Stimulated activated CD4-positive, alpha-beta T cell treated with anti-CD3 and anti-CD28 coated beads, TNF-alpha, amount 100 ng/mL, for 4 hours (primary cell): ENCODE results near the gene SDC4.
"Not testable (repeated sequence)": the region's sequence is repeated elsewhere in the genome, so short reads cannot be mapped to it uniquely, and the experiment has no call there.

ENCODE experiments used
- DNase-seq, 3 experiments: peaks; one replicate each; pipeline ENCODE4 v3.0.0-alpha.2; 2020; ENCODE audit warnings: low read depth in 3 of 3

Gene SDC4

DNA sequence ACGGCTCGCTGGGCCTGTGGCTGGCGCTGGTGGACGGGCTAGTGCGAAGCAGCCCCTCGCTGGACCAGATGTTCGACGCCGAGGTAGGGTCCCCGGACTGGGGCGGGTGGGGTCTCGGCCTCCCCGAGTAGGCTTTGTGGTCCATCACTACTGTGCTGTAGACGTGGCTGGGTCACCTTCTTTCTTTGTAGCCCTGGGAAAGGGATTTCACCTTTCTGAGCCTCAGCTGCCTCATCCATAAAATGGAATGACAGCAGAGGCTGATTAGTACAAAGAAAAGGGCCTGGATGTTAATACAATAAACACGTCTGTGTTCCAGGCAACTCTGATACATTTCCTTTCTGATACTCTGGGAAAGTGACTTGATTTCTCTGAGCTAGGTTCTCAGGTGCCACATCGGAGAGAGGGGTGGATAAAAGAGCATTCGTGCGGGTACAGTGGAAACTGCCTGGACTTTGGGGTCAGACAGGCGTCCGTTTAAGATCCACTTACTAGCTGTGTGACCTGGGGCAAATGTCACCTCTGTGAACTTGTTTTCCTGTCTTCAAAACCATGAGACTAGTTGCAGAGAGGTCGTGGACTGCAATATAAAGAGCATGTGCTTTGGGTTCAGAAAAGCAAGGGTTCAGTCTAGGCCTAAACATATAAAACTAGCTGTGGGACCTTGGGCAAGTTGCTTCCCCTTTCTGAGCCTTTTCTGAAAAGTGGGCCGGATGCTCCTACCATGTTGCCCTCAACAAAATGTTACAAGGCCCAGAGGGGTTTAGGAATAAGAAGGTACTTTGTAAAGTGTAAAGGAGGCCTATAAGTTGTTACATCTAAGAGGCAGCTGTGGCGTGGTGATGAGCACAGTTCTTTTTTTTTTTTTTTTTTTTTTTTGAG lies 15.6 kb upstream of the SDC4 start:
- no peak for DNase-seq

DNA sequence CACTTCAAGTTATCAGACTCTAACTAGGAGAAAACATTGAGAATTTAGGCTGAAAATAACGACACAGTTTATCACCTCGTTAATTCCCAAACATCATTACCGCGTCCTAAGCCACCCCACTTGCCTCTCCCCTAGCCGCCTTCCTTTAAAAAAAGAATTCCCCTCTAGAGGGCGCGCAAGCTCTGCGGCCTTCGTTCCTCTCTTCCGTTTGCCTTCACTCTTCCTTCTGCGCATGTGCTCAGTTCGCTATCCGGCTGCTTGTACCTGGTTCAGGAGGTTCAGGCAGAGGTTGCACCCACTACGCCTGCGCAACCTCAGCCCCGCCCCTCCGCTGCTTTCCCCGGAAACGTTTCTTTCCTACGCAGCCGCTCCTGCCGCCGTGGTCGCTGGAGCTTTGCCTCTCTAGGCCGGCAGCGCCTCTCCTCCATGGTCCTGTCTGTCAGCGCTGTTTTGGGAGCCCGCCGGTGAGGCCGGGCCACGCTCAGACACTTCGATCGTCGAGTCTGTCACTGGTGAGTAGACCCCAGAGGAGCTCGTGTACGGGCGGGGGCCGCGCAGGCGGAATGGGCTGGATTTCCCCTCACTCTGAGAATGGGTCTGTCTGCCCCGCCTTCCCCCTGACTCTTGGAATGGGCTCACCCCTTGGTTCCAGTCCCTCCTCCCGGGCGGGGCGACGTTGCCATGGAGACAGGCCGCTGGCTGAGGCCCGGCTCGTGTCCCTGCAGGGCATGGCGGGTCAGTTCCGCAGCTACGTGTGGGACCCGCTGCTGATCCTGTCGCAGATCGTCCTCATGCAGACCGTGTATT lies 14.8 kb upstream of the SDC4 start, which contains the start of gene SYS1:
TSS of gene SYS1 (plus strand) at position 353 of the 807 bp plus-strand sequence. CDS start at position 729, 376 bp downstream.
- peak; percentile 97 to 98 (median 98) for DNase-seq

DNA sequence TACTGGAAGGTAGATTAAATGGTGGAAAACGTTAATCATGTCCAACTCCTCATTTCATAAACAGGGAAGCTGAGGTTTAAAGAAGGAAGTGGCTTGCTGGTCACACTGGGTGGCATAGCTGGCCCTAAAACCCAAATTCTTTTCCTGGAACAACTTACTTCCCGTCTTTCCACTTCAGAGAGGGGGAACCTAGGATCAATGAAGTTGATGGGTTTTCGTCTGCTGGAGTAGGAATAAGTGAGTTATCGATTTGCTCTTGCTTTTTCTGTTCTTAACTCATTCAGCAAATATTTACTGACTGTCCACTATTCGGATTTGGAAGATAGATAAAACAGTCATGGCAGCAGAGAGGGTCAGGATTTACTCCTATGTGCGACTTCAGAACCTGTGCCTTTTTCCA lies 13.6 kb upstream of the SDC4 start:
- DNase-seq, result no peak

DNA sequence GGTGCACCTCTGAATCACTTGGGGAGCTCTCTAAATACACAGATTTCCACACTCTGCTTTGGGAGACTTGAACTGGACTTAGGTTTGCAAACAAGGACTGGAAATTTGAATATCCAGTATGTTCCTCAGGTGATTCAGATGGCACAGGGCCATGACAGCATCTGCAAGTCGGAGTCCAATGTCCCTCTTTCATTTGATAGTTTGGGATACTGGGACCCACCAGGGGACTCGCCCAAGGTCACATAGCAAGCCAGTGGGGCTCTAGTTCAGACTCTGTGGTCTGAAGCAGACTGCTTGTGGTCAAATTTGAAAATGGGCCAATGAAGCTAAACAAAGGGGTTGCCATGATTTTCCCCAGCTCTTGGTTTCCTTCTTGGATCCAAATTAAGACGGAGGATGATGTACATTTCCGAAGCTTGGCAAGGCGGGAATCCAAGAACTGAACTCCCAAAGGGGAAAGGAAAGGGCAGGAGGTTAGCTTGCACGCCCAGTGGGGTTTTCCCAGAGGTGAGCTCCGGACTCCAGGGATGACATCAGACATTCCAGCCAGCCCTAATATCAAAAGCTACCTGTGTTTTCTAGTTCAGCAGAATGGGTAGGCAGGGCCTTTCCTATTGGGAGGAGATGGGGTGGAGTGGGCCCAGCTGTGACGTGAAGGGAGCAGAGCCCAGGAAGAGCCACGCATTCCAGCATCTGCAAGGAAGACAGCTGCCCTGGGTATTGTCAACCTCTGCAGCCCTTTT lies 11.4 kb upstream of the SDC4 start:
- DNase-seq, result no peak

DNA sequence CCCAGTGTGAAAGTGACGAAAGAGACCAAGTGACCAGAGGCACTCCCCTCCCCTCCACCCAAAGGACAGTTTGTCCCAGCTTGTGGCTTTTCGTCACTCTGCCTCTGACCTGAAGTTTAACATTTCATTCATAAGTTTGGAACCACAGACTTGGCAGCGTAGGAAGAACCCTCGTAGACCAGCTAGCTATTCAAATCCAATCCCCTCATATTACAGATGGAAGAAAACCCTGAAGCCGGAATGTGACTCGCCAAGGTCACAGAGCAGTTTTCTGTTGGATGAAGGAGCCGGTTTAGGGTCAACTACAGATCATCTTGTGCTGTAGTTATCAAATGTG lies 10.8 kb upstream of the SDC4 start:
- DNase-seq, result no peak

DNA sequence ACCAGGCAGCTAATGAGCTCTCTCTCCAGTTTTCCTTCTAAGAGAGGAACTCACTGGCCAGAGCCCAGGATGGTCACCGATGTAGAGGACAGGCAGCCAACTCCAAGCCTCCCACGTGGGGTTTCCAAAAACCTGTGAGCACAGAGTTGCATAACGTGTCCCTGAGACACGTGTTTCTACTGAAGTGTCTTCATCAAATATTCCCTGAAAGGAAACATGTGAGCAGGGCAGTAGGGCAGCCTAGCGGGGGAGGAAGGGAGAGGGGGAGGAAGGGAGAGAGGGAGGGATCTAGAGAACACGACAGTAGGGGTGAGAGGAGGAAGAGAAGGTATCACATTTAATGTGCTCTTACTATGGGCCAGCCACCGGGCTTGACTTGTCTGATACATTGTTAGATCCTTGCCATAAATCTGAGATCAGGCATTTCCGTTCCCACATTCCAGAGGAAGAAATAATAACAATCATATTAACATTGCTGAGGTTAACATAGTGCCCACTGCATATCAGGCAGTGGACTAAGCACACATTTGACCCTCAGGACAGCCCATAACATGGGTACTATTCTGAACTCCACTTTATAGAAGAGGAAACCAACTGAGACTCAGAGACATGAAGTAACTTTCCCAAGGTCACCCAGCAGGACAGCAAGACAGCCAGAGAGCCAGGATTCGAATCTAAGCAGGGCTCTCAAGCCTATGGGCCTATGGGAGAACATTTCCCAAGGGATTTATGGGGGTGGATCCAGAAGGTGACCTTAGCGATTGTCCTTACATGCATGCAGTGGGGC lies 10.3 kb upstream of the SDC4 start:
- no peak for DNase-seq

DNA sequence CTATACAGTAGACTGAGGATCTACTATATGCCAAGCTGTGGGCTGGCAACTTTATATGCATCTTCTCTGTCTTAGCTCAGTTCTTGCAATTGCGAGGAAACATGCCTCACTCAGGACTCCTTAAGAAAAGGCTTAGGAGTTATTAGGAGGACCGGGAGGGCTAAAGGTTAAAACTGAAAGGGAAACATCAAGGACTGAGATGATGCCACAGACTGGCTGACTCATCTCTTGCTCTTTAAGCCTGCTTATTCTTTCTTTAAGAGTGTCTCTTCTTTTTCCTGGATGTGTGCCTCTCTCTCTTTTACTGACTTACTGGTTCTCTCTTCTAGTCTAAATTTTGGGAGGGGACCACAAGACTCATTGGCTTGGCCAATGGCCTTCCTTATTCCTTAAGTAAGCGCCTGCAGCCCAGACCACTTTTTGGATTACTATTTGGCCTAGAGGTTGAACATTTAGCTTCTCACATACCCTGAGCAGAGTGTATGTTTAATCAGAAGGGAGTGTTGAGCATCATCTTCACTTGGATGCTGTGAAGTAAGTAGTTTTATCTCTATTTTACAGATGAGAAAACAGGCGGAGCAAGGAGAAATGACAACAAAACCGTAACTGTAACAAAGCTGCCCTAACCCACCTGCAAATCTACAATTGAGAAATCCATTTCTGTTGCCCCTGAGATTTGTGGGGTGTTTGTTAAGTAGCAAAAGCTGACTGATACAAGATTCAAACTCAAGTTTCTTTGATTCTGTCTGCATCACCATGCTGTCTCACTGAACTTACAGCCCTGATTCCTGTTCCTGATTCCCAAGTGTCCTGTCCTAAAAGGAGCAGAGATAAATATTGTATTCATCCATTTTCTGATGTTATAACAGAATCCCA lies 7.2 kb upstream of the SDC4 start:
- DNase-seq, result no peak

DNA sequence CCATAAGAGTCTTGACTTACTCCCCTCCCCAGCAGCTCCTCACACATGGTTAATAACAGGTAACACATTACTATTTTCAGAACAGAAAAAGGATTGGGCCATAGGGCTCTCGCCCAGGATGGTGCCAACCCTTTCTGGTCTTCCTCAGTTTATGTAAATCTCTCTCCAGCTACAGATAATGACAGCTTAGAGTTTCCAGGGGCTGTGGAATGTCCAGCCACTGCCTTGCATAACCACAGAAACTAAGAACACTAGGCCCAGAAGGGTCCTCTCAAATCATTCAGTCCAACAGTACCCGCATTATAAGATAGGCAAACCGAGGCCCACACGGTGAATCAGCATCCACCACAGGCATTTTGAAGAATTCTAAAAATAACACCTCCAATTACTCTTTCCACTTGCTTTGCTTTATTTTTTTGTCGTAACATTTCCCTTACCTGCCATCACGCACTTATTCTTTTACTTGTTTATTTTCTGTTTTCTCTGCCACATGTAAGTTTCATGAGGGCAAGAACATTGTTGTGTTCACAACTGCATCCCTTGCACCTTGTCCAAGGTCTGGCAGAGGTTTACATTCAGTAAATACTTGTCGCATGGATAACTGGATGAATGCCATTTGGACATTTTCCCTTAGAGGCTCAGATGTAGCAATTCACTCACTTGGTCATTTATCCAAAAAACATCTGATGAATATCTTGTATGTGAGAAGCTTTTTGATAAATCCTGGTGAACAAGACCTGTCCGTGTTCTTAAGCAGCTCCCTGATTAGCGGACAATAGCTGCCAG lies 6.4 kb upstream of the SDC4 start:
- no peak for DNase-seq

DNA sequence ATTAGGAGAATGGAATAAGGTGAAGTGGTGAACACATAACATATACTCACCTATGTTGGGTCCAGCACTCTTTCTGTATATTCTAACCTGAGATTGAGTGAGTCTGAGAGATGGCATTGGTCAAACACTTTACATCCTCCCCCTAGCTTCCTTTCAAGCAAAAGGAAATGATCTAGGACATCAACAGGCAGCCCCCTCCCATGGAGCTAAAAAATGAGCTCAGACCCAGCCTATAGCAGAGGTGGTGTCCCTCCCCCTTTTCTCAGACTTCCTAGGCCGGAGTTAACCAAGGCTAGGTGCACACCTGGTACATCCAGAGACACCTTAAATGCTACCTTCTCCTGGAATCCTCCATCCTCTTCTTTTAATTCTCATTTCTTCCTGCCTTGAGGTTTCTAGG lies 5.5 kb upstream of the SDC4 start:
- no peak for DNase-seq

DNA sequence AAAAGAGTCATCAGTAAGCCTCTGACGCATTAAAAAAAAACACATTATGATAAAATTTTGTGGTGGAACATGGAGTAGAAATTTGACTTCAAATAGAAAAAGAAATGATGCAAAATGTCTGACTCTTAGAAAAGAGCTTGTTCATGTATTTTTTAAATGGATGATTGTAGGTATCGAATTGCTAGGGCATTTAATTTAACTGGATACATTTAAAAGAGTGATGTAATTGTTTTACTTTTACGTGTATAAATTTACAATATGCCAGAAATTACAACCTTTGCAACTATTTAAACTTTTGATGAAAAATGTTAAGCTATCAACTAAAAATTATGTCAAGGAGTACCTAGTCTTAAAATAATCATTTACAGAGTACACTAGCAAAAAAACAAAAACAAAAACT lies 4.5 kb upstream of the SDC4 start:
- no peak for DNase-seq

DNA sequence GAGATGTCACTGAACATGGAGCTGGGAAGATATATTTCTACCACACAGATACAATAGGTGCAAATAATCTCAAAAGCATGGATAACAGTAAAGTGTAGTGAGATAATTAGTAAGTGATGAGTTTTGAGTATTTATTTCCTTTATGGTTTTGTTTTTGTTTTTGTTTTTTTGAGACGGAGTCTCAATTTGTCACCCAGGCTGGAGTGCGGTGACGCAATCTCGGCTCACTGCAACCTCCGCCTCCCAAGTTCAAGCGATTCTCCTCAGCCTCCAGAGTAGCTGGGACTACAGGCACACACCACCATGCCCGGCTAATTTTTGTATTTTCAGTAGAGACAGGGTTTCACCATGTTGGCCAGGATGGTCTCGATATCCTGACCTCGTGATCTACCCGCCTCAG lies 2.6 kb upstream of the SDC4 start:
- DNase-seq, result not testable (repeated sequence)

DNA sequence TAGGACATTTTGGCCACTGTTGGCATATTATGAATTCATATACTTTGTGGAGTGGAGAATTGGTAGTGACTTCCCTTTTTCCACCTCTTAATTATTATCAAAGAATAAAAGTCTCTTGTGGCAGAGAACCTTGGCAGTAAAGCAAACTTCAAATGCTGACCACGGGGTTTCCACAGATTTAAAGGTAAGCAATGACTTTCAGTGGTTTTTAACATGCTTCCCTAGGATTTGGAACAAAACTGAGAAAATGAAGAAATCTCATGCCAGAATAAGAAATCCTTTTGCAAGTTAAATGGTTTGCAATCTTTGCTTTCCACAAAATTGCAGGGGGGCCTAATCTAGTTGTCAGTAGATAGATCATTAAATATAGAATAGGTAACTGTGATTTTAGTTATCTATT lies 2.0 kb upstream of the SDC4 start:
- no peak for DNase-seq

DNA sequence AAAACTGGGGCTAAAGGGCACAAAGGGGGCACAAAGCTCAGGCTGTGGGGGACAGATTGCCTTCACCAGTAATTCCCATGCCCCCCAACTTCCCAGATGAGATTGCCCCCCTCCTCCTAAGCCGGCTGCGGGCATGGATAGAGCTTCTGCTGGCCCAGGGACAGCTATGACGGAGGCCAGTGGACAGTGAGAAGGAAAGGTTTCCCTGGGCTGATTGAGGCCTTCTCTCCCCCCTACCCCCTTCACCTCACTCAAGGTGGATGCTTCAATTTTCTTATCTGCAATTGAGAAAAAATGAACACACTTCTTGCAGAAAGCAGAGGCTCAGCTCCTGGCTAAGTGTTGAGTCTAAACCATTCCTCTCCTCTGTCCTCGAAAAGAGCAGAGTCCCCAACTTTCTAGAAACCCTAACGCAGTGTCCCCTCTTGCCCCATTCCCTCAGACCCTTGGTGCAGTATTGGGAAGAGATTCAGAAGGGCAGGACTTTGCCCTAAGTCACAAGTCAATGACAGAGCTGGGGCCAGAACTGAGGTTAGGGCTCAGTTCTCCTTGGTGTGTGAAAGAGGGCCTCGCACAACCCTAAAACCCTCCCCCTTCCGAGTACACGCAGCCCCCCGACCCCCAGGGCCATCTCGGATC lies 808 bp downstream of the SDC4 start:
- DNase-seq, result no peak

DNA sequence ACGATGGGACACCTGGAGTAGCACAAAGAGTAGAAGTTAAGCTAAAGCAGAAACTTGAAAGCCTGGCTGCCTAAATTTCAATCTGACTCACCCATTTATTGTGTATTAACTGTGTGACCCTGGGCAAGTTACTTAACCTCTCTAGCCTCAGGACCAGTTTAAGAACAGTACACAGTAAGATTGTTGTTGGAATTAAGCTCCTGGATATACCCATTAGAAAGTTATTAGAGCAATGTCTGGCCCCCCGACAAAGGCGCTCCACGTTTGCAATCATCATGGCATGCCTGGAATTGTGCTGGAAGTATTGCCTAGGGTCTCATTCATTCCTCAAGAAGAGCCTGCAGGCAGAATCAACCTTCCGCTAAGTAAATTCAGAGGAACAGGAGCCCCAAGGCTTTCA lies 1.4 kb downstream of the SDC4 start:
- DNase-seq, result no peak

DNA sequence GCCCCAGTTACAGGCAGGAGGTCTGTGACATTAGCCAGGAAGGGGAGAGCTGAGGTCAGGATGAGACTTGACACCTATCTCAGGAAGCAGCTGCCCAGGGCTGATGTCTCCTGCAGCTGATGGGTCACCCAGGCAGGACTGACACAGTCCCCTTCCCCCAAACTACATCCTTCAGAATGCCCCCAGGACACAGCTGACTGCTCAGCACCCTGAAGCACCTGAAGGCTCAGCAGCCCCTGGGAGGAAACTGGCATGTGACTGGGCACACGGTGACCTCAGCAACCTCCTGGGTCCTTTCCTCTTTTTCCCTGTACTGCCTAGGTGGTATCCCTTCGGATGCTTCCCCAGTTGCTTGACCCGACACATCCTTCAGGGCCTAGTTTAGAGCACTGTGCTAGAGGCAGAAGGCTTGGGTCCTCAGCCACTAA lies 1.9 kb downstream of the SDC4 start:
- DNase-seq, result no peak

DNA sequence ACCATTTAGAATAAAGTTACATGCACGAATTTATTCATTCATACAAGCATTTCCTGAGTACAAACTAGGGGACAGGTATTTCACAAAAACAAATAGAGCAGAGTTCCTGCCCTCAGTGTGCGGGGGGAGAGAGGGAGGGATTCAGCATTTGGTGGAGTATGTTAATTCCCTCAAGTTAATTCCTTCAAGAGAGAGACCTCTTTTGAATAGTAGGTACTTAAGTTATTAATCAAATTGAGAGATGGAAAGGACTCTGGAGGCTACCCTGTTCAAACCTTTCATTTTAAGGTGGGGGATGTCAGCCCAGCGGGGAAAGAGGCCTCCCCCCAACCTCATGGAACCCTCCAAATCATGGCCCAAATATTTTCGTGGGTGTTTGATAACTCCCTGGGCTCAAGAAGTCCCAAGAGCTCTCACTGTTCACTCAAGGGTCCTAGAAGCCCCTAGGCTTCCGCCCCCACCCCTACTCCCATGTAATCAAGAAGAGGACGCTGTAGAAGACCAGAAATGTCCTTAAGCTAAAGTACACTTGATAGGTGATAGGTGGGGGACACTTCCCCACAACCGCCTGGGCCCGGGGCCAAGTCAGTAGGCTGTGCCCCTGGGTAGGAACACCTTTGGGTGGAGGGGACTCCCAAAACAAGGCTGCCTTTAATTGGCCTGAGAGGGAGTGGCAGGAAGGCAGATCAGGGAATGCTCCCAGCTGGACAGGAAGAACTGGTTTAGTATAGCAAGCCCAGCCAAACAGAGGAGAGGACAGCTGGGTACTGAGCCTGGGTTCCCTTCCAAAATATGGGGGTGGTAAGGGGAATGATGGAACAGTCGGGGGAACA lies 2.9 kb downstream of the SDC4 start:
- no peak for DNase-seq

DNA sequence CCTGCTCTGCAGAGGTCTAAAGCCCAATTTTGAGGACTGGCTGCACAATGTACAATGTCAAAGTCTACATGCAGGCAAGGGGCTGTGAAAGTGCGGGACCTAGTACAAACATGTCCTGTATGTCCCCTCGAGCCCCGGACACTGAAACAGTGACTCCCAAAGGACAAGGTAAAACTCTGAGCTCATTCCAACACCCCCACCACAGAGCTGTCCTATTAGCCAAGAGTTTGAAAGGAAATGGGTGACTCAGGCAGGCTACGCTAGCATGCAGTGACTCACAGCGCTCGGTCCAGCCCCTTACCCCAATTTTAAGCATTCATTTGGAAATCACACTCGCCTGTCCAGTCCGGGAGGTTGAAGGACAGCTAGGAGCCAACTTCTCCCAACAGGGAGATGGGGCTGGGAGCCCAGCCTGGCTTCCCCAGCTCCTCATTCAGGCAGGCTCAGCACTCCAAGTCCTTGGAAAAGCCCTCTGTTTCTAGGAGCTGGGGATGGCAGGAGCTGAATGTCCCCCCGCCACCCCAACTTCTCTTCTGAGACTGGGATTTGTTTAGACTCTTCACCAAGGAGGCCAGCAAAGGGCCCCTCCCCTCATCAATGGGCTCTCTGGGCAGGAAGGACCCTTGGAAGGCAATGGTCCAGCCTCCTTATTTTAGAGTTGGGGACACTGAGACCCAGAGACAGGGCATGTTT lies 3.9 kb downstream of the SDC4 start:
- no peak for DNase-seq
